Skeletal muscle tissue (tissue), 4 donors: ENCODE results near the gene METTL23. TPM values are rescaled to one million over a fixed set of nuclear protein-coding genes. Genes with fewer than 3 reads are reported as not detected.
"Not testable (repeated sequence)": the region's sequence is repeated elsewhere in the genome, so short reads cannot be mapped to it uniquely, and the experiment has no call there.

Experiments
- H3K27ac ChIP-seq: one replicate; pipeline ENCODE4 v1.7.0; 2013; ENCODE audit warnings: mild to moderate bottlenecking, low read depth, low read length, inconsistent platforms
- H3K27me3 ChIP-seq, 3 donors: one replicate each; pipeline ENCODE4 v1.7.0; 2013; ENCODE audit warnings: low read length in 3 of 3; ENCODE audit not compliant: control insufficient read depth in 3 of 3, insufficient read depth in 3 of 3
- H3K36me3 ChIP-seq, 3 donors: one replicate each; pipeline ENCODE4 v1.7.0; 2013; ENCODE audit warnings: low read length in 3 of 3; ENCODE audit not compliant: control insufficient read depth in 3 of 3, insufficient read depth in 3 of 3
- H3K4me1 ChIP-seq, 3 donors: one replicate each; pipeline ENCODE4 v1.7.0; 2013; ENCODE audit warnings: low read length in 3 of 3, mild to moderate bottlenecking in 3 of 3; ENCODE audit not compliant: control insufficient read depth in 3 of 3, insufficient read depth in 3 of 3
- H3K4me3 ChIP-seq, 3 donors: one replicate each; pipeline ENCODE4 v1.7.0; 2013; ENCODE audit warnings: low read length in 3 of 3
- H3K9ac ChIP-seq, 3 donors: one replicate each; pipeline ENCODE4 v1.7.0; 2013; ENCODE audit warnings: low read length in 3 of 3, mild to moderate bottlenecking in 3 of 3, moderate library complexity in 2 of 3, low read depth in 1 of 3
- H3K9me3 ChIP-seq, 3 donors: one replicate each; pipeline ENCODE4 v1.7.0; 2013; ENCODE audit warnings: low read length in 3 of 3; ENCODE audit not compliant: control insufficient read depth in 3 of 3
- total RNA-seq: library from RNA; depleted of rRNA; stranded (reverse); fragments of >200 nt; gene quantifications from one replicate; pipeline ENCODE4 v1.2.3, GENCODE V29; 2014
- donor health status: Osteomylitis.

The METTL23 gene
- total RNA-seq, 1 donor from 2014 or later, result 19.3 TPM

GRCh38 chr17:76738468-76738850, 11.8 kb downstream of the METTL23 start:
- Histone ChIP-seq H3K27ac (peak overlapping the region; percentile 99), H3K9me3 (no peaks in the 10 kb centered on the region), H3K4me3 (peak overlapping the region; percentile 88 to 98 (median 89)), H3K9ac (peak overlapping the region; percentile 90 to 98 (median 95)), H3K27me3 (no peaks in the 10 kb centered on the region), H3K4me1 (peaks cover 34 to 49% (median 42%) of the 10 kb centered on the region in 3 donors), H3K36me3 (peaks cover 22 to 27% (median 26%) of the 10 kb centered on the region in 3 donors)

- not testable (repeated sequence) for H3K9me3 ChIP-seq, H3K27me3 ChIP-seq
- peaks cover 13 to 22% (median 20%) of the 10 kb centered on the region in 3 donors for H3K36me3 ChIP-seq
- peak overlapping the region; percentile 88 to 98 (median 89) for H3K4me3 ChIP-seq
- H3K4me1 ChIP-seq, result peaks cover 26 to 39% (median 34%) of the 10 kb centered on the region in 3 donors
- H3K27ac ChIP-seq, result peak overlapping the region; percentile 99
- peak overlapping the region; percentile 90 to 98 (median 95) for H3K9ac ChIP-seq
These were observed 13.0 kb downstream of the METTL23 start for GRCh38 chr17:76739568-76740115.

- Histone ChIP-seq H3K9me3 (no peaks in the 10 kb centered on the region), H3K4me3 (peak overlapping the region in 2 of 3 donors; percentile 39 to 45), H3K27me3 (no peaks in the 10 kb centered on the region), H3K4me1 (peaks cover 21 to 30% (median 25%) of the 10 kb centered on the region in 3 donors), H3K27ac (peak overlapping the region; percentile 99), H3K9ac (peak overlapping the region; percentile 26 to 63 (median 55)), H3K36me3 (peaks cover 10 to 24% (median 21%) of the 10 kb centered on the region in 3 donors)
These were observed 13.9 kb downstream of the METTL23 start for GRCh38 chr17:76740329-76741118.

- Histone ChIP-seq H3K4me3 (no peak overlapping the region), H3K9me3 (no peaks in the 10 kb centered on the region), H3K27ac (peak overlapping the region; percentile 99), H3K36me3 (peaks cover 10 to 27% (median 23%) of the 10 kb centered on the region in 3 donors), H3K4me1 (peaks cover 21 to 25% (median 23%) of the 10 kb centered on the region in 3 donors), H3K9ac (no peak overlapping the region), H3K27me3 (no peaks in the 10 kb centered on the region)
These were observed 16.3 kb downstream of the METTL23 start for GRCh38 chr17:76742958-76743357.

GRCh38 chr17:76744747-76745146, 18.1 kb downstream of the METTL23 start:
- Histone ChIP-seq H3K9me3 (no peaks in the 10 kb centered on the region), H3K9ac (no peak overlapping the region), H3K4me3 (no peak overlapping the region), H3K27ac (no peak overlapping the region), H3K27me3 (no peaks in the 10 kb centered on the region), H3K36me3 (peaks cover 10 to 31% (median 26%) of the 10 kb centered on the region in 3 donors), H3K4me1 (peaks cover 17 to 26% (median 17%) of the 10 kb centered on the region in 3 donors)

GRCh38 chr17:76745785-76746184, 19.1 kb downstream of the METTL23 start:
- not testable (repeated sequence) for H3K4me3 ChIP-seq, H3K27me3 ChIP-seq, H3K27ac ChIP-seq, H3K9ac ChIP-seq, H3K9me3 ChIP-seq
- H3K4me1 ChIP-seq, result peaks cover 9 to 26% (median 17%) of the 10 kb centered on the region in 3 donors
- H3K36me3 ChIP-seq, result peaks cover 10 to 31% (median 26%) of the 10 kb centered on the region in 3 donors

- no peaks in the 10 kb centered on the region for H3K27me3 ChIP-seq
- H3K27ac ChIP-seq, result peak overlapping the region; percentile 73
- H3K4me1 ChIP-seq, result peaks cover under 1 to 10% (median 7%) of the 10 kb centered on the region in 3 donors
- no peaks in the 10 kb centered on the region for H3K9me3 ChIP-seq
- H3K9ac ChIP-seq, result peak overlapping the region in 2 of 3 donors; percentile 14 to 38
- peaks cover 10 to 31% (median 28%) of the 10 kb centered on the region in 3 donors for H3K36me3 ChIP-seq
- no peak overlapping the region for H3K4me3 ChIP-seq
These were observed 21.2 kb downstream of the METTL23 start for GRCh38 chr17:76747716-76748363.

GRCh38 chr17:76748657-76749056, 22.0 kb downstream of the METTL23 start:
- Histone ChIP-seq H3K27me3 (no peaks in the 10 kb centered on the region), H3K9ac (no peak overlapping the region), H3K4me3 (no peak overlapping the region), H3K4me1 (peaks cover 0 to 9% (median 2%) of the 10 kb centered on the region in 3 donors), H3K36me3 (peaks cover 13 to 35% (median 33%) of the 10 kb centered on the region in 3 donors), H3K27ac (peak overlapping the region; percentile 73), H3K9me3 (no peaks in the 10 kb centered on the region)

GRCh38 chr17:76751416-76751993, 24.9 kb downstream of the METTL23 start:
- H3K4me1 ChIP-seq, result peaks cover 0 to 7% (median 0%) of the 10 kb centered on the region in 3 donors
- no peak overlapping the region for H3K27ac ChIP-seq
- H3K9me3 ChIP-seq, result no peaks in the 10 kb centered on the region
- no peaks in the 10 kb centered on the region for H3K27me3 ChIP-seq
- no peak overlapping the region for H3K4me3 ChIP-seq
- peaks cover 16 to 22% (median 19%) of the 10 kb centered on the region in 3 donors for H3K36me3 ChIP-seq
- H3K9ac ChIP-seq, result no peak overlapping the region
